GM19023 (cell line): Measurements from ENCODE around the gene CHPF.

Experiments used
- ATAC-seq: cut with Tn5 transposase; IDR thresholded peaks from one replicate; pipeline ENCODE4 v1.9.1; 2021; ENCODE audit warnings: mild to moderate bottlenecking, moderate library complexity; ENCODE audit not compliant: unreplicated experiment

The CHPF gene

DNA sequence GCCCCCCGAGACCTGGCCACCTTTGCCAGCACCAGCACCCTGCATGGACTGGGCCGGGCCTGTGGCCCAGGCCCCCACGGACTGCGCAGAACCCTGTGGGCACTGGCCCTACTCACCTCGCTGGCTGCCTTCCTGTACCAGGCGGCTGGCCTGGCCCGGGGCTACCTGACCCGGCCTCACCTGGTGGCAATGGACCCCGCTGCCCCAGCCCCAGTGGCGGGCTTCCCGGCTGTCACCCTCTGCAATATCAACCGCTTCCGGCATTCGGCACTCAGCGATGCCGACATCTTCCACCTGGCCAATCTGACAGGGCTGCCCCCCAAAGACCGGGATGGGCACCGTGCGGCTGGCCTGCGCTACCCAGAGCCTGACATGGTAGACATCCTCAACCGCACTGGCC lies 28.8 kb downstream of the CHPF start:
- ATAC-seq: no peak

DNA sequence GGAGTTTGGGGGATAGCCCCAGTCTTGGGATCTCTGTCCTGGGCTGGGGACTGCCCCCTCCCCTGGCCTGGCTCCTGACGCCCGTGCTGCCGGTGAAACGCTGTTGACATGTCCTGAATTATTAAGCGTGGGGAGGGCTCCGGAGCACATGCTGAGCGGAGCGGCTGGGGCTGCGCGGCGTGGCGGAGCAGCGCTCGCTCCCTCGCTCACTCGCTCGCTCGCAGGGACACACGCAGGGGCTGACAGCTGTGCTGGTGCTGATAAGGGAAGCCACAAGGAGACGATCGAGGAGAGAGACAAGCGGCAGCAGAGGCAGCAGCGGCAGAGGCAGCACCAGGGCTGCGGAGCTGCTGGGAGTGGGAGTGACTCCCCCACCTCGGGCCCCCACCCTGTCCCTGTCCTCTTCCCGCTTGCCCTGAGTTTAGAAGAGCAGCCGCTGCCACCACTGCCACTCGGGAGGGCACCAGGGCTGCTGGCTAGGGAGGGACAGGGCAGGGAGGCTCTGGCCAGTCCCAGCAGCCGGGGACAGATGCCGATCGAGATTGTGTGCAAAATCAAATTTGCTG lies 29.3 kb downstream of the CHPF start, which contains the start of gene ASIC4:
Gene ASIC4 (plus strand): TSS at position 287 of the 566 bp plus-strand sequence. CDS start 243 bp downstream, at position 530.
- ATAC-seq: no peak

DNA sequence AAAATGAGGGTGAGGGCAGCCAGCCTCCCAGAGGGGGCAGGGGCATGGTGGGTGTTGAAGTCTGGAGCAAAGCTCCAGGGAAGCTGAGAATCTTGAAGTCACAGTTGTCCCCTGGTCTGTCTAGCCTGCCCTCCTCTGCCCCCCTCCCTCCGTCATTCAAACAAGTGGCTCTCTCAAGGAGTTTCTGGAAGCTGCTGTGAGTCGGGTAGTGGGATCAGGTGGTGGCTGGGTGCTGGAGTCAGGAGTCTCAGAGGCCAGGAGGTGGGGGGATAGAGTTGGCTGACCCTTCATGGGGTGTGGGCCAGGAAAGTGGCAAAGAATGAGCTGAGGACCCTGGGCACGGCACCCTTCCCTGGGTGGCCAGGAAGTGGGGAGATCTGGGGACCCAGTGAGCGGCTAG lies 29.8 kb downstream of the CHPF start:
- ATAC-seq: no peak

DNA sequence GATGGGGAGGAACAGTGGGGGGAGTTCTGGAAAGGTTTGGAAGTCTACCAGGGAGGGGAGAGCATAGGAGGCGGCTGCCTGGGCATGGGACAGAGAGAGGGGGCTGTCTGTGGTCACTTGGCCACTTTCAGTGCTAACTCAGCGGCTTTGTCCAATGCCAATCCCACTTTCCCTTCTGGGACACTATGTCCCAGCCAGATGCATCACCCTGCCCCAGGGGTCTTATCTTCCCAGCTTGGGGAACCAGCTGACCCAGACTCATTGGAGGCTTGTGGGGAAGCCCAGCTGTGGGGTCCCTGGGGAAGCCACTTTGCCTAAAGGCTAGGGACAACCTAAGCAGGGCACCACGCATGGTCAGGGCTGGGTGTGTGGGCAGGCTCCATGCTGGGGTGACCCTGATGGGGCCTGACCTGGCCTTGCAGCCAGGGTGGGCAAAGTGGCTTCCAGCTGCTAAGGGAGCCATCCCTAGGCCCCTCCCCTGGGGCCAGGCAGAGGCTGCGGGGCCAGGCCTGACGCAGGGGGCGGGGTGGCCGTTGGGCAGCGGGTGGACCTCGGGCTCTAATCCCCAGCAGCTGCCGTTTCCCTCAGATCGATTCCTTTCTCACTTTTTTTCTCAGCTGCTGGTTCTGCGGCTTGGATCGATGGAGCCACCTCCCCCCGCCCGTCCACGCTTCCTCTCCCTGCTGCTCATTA lies 30.9 kb downstream of the CHPF start:
- no peak for ATAC-seq

DNA sequence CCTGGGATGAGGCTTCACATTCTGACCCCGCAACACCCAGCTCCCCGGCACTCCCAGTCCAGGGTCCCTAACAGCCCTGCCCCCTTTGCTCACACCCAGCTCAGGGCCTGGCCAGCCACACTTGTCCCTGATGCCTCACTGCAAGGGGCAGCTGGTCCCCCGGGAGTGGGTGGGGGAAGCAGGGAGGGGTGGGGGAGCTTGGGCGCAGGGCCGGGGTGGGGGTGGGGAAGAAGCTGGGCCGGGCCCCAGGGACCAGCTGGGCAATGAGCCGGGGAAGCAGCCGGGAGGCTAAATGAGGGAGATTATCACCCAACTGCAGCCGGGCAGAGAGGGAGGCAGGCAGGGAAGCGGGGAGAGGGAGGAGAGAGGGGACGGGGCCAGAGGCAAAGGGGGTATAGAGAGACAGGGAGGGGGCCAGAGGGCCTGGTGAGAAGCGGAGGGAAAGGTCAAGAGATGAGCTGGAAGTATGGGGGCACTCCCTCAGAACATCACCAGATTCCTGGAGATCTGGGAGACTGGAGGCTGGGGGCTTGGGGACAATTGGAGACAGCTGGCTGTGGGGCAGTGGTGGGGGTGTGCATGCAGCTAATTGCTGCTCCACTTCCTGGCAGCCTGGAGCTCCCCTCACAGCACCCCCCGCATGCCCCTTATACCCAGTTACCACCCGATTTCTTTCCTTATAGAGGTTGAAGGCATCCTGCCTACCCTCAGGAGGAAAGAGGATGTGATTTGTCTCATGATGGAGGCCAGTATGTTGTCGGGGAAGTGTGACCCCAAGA lies 31.9 kb downstream of the CHPF start:
- no peak for ATAC-seq

DNA sequence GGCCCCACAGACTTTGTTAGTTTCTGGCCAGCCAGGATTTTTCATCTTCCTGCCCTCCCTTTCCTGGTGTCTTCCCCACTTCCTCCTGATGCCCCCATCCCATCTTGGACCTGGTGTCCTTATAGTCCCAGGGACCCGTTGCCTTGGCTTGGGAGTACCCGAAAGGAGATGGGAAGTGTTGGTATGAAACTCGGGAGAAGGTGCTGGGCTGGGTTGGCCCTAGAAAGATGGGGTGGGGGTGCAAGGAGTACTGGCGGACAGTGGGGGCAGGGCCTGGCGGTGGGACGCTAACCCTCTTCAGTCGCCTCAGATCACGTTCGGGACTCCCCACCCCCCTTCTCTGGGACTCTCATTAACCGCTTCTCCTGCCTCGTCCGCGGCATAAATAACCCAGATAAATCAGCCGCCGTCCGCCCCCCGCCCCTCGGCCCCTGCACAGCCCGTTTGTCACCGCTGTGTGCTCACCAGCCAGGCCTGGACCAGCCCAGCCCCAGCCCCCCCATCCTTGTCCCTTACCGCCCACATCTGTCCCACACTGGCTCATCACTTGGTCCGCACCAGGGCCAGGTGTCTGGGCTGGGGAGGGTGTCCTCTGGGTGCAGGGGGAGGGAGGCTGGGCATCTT lies 33.0 kb downstream of the CHPF start:
- ATAC-seq: no peak

DNA sequence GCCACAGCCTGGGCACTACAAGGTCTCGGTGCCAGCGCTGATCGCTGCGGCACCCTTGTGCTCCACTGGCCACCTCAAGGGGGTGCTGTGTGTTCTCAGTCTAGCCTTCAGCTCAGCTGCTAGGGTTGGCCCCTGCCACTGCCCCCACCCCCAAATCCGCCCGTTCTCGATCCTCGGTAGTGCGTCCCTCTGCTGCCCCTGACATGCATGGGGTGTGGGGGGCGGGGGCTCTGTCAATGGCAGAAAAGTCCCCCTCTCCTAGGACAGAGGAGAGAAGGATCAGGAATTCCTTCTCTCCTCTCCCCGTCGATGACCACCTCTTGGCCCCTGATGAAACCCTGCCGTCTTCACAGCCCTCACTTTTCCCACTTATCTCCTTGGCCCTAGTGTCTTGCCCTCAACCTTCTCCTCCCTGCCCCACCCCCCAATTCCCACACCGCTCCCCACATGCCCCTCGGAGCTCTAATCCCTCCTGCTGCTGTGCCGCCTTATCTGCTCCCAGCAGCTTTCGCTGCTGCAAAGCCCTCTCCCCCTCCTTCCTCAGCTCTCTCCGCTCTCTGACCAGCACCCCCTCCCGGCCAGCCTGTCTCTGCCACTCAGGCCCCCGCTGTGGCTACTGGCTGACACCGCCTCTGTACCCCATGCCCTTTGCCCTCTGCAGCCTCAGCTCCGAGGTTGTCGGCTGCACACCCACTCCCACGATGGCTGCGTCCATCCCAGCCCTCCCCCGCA lies 33.7 kb downstream of the CHPF start:
- peak; percentile 58 for ATAC-seq

DNA sequence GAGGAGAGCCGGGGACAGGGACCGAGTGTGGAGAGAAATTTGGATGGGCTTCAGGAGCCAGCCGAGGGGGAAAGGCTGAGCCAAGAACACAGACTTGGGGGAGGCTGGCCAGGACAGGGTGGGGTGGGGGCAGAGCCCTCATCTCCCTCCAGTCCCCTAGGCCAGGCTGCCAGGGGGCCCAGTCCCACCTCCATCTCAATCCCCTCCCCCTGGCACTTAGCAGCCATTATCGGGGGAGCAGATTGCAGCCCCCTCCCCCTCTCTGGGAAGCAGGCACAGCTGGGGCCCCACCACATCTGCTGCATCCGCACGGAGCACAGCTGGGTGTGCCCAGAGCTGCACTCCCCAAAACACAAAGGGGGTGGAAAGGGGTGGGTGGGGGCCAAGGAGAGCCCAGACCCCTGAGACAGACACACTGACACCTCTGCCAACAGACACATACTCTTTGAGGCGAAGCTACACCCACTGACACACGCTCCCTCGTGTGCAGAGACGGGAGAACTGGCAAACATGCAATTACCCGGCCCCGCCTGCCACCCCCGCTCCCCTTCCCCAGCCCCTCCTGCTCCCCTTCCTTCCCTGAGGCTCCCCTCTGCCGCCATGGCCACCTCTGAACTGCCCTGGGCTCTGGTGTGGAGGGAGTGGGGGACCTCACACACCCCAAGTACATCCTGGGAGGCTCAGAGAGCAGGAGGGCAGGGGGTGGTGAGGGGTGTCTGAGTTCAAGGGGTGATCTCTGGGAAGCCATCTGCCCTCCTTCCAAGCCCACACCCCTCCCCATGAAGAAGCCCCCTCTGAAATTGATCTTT lies 34.4 kb downstream of the CHPF start:
- peak; percentile 14 for ATAC-seq

DNA sequence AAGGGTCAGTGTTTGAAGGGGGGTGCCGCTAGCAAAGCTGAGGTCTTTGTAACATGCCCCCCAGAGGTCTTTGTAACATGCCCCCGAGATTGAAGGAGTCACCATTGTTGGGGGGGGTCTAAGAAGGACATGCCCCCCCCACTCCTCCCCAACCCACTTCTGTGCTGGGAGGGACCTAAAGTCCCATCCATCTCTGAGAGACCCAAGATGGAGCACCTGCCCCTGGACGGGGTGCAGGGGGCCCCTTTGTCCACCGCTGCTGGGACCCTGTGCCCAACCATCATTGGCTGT lies 35.2 kb downstream of the CHPF start:
- no peak for ATAC-seq

DNA sequence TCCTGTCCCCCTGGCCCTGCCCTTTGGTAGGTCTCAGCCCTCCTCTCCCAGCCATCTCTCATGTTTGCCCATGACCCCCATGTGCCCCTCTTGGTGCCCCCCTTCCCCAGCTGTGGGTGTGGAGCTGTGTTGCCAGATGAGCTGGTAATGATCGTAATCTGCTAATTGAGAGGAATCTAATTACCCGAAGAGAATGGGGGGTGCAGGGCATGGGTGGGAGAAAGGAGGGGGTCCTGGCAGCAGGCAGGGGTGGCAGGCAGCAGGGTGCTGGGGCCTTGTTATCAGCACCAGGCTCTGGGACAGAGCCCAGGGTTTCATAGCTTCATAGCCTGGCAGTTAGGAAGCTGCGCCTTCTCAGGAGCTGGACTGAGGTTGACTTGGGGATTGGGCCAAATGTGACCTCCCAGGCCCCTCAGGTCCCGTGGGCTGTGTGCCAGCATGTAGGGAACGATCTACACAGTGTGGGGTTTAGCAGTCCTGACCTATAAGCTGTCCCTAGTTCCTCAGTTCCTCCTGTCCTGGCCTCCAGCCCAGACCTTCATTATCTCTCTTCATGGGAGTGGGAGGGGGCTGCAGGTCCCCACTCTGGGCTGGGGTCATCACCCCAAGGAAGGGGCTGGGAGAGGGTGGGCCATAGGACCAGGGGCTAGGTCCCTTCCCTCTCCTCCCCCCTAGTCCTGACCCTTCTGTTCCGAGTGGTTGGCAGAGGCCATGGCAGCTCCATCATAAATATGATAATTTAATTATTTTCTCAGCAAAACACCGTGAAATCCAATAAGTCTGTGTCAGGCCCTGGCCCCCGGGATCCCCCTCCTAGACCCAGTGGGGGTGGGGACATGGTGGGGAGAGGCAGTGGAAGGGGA lies 35.8 kb downstream of the CHPF start:
- no peak for ATAC-seq

DNA sequence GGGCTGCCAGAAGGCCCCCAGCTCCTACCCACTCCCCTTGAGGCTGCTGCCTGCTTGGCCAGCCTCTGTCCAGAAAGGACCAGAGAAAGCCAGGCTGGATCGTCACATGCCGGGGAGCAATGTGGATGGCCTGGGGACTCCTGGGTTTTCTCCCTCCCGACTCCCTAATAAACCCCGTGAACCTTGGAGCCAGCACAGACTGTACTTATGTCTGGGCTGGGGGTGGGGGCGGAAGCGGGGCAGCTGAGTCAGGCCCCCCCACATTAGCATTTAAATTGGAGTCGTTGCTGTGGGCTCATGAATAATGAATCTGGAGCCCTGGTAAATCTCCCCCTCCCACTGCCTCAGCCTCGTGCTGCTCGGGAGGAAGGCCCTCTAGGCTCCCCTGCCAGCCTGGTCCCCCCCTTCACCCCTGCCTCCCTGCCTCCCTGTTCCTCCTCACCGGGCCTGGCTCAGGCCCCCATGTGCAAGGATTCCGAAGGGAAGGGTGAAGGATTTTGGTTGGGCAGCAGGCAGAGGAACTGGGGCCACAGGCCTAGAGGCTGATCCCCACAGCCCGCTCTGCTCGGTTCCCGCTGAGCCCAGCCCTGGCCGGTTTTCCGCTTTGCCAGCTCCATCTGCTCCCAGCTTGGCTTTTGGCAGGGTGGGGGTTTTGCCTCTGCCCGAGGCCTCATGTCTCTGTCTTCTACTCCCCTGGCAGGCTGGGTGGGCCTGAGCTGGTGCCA lies 36.6 kb downstream of the CHPF start:
- ATAC-seq: no peak

DNA sequence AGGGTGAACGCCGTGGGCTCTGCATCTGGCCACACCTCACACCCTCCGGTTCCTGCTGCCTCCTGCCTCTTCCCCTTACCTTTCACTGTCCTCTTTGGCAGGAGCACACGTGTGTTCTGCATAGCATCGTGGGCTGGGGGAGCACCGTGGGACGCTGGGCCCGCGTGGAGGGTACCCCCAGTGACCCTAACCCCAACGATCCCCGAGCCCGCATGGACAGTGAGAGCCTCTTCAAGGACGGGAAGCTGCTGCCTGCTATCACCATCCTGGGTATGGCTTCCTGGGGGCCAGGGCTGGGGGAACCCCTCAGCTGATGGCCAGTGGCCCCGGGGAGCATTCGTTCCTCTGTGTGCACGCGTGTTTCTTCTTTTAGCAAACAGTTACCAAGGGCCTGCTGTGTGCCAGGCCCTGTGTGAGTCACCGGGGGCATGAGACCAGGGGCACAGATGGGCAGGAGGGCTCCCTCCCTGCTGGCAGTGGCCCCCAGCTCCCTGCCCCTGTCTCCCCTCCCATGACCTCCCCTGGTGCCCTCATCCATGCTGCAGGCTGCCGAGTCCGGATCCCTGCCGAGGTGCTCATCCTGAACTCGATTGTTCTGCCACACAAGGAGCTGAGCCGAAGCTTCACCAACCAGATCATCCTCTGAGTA lies 37.3 kb downstream of the CHPF start:
- no peak for ATAC-seq

DNA sequence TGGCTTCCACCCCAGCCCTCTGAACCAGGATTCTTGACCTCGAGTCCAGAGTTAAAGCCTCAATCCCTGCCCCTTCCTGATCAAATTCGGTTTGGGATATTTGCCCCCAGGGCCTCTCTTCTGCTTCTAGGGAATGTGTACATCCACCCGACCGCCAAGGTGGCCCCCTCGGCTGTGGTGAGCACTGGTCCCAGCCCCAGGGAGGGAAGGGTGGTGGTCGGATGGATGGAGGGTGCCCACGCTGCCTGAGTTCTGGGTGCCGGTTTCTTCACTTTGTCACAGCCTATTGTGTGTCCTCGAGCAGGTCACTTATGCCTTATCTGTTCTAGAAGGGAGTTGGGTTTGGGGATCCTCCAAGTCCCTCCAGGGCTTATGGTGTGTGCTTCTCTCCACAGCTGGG lies 38.0 kb downstream of the CHPF start:
- ATAC-seq: no peak

DNA sequence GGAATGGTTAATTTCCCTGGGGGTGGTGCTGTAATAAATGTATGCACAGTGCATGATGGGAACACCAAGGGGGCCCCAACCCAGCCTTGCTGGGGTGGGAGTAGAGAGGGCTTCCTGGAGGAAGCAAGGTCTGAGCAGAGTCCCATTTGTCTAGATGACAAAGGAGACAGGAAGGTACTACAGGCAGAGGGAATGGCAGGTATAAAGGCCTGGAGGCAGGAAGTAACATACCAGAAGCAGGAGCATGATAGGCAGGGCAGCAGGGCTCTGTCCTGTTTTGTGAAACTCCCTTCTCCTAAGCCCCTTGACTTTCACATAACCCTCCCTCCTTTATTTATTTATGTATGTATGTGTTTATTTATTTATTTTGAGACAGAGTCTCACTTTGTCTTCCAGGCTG lies 41.0 kb downstream of the CHPF start:
- no peak for ATAC-seq

DNA sequence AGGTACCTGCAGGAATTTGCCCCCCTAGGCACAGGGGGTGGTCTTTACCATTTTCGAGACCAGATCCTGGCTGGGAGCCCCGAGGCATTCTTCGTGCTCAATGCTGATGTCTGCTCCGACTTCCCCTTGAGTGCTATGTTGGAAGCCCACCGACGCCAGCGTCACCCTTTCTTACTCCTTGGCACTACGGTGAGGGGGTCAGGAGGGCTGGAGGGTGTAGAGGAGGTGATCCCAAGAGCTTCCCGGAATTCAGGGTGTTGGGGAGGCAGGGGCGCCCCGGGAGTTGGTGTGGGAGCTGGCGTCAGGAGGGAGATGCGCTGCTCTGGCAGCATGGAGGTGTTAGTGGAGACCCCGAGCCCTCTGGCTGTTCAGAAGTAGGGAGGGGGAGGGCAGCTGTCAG lies 41.8 kb downstream of the CHPF start:
- ATAC-seq: no peak

DNA sequence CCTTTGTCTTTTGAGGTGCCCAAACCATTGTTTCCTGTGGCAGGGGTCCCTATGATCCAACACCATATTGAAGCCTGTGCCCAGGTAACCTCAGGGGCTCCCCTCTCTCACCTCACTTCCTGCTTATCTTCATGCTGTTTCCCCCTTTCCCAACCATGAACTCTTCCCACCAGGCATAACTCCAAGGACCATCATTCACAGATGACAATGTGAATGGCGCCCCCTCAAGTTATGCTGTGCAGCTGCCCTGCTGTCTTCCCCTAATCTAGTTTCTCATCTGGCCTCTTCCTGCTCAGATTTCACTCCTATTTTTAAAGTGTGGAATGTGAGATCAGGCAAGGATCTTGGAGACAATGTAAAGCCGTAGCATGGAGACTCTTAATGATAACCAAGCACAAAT lies 43.5 kb downstream of the CHPF start:
- no peak for ATAC-seq

DNA sequence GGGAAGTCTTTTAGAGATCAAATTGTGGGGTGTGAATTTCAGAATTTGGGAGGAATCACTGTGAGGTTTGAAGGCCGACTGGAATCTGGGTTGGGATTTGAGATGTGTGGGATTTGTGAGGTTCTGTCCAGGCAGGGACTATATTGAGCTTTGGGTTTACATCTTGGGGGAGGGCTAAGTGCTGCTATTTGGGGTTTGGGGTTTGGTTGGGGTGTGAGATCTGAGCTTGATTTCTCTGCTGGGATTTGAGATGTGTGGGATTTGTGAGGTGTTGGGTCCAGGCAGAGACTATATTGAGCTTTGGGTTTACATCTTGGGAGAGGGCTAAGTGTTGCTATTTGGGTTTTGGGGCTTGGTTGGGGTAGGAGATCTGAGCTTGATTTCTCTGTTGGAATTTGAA lies 44.1 kb downstream of the CHPF start:
- no peak for ATAC-seq

DNA sequence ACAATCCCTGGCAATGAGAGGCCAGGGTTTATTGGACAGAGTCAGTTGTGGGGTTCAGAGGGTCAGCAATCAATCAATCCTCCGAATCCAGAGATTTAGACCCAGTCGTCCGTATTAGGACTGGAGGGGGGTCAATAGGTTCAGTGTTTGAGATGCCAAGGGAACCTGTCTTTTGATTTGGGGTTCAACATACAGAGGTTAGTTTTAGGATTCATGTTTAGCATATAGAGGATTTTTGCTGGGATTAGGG lies 44.6 kb downstream of the CHPF start:
- ATAC-seq: peak; percentile 9
